Smooth muscle cell (in vitro differentiated cells): ENCODE data around the gene MZT2B. TPM values are rescaled to one million over a fixed set of nuclear protein-coding genes. Genes with fewer than 3 reads are reported as not detected.
"Not testable (repeated sequence)": the region's sequence is repeated elsewhere in the genome, so short reads cannot be mapped to it uniquely, and the experiment has no call there.

Experiments used
- DNase-seq: peaks from one replicate; lab custom pipeline; 2025; ENCODE audit not compliant: unreplicated experiment; lab: John Stamatoyannopoulos, UW
- H2AFZ ChIP-seq: fragments of 200-600 bp; sonication (generic); 2 replicates; pipeline ENCODE4 v1.6.0; 2016; ENCODE audit warnings: antibody characterized with exemption, low read depth, mild to moderate bottlenecking
- H3F3A ChIP-seq: fragments of 200-600 bp; sonication (generic); 2 replicates; pipeline ENCODE4 v1.6.0; 2017; ENCODE audit warnings: antibody characterized with exemption, low read depth
- H3K27ac ChIP-seq: fragments of 200-600 bp; sonication (generic); 2 replicates; pipeline ENCODE4 v1.5.1; 2016; ENCODE audit warnings: low read depth, mild to moderate bottlenecking
- H3K27me3 ChIP-seq: fragments of 200-600 bp; sonication (generic); 2 replicates; pipeline ENCODE4 v1.6.1; 2016; ENCODE audit warnings: low read depth, mild to moderate bottlenecking
- H3K36me3 ChIP-seq: fragments of 200-600 bp; sonication (generic); 2 replicates; pipeline ENCODE4 v1.5.1; 2016; ENCODE audit warnings: low read depth
- H3K4me1 ChIP-seq: fragments of 200-600 bp; sonication (generic); 2 replicates; pipeline ENCODE4 v1.5.1; 2016; ENCODE audit warnings: low read depth
- H3K4me2 ChIP-seq: fragments of 200-600 bp; sonication (generic); 2 replicates; pipeline ENCODE4 v1.6.0; 2016; ENCODE audit warnings: mild to moderate bottlenecking
- H3K4me3 ChIP-seq: fragments of 200-600 bp; sonication (generic); 2 replicates; pipeline ENCODE4 v1.5.1; 2016; ENCODE audit warnings: mild to moderate bottlenecking
- H3K79me2 ChIP-seq: fragments of 200-600 bp; sonication (generic); 2 replicates; pipeline ENCODE4 v1.6.0; 2016; ENCODE audit warnings: low read depth, mild to moderate bottlenecking
- H3K9ac ChIP-seq: fragments of 200-600 bp; sonication (generic); 2 replicates; pipeline ENCODE4 v1.6.0; 2016; ENCODE audit warnings: low read depth
- H3K9me3 ChIP-seq: fragments of 200-600 bp; sonication (generic); replicated peaks from 2 replicates; pipeline ENCODE4 v1.5.1; 2016; ENCODE audit warnings: low read depth
- H4K20me1 ChIP-seq: fragments of 200-600 bp; sonication (generic); 2 replicates; pipeline ENCODE4 v1.6.0; 2016; ENCODE audit warnings: low read depth
- WGBS: methylation state at CpG from one replicate; pipeline ENCODE4 v1.1.7; 2016; ENCODE audit warnings: low lambda C conversion rate; 5-methylcytosine and 5-hydroxymethylcytosine counted together
- polyA plus RNA-seq: library from polyadenylated mRNA; unstranded; fragments of >200 nt; fragmentation: Nextera tagmentation; extraction: Ambion mirVana; gene quantifications from 2 replicates; pipeline ENCODE4 v1.2.1, GENCODE V29; 2016
- total RNA-seq: library from RNA; depleted of rRNA; stranded (reverse); fragments of >200 nt; gene quantifications from 2 replicates; pipeline ENCODE4 v1.2.3, GENCODE V29; 2014

MZT2B gene
- total and polyA plus RNA-seq, 2 experiments from 2014 or later = 134 to 412 TPM

DNA sequence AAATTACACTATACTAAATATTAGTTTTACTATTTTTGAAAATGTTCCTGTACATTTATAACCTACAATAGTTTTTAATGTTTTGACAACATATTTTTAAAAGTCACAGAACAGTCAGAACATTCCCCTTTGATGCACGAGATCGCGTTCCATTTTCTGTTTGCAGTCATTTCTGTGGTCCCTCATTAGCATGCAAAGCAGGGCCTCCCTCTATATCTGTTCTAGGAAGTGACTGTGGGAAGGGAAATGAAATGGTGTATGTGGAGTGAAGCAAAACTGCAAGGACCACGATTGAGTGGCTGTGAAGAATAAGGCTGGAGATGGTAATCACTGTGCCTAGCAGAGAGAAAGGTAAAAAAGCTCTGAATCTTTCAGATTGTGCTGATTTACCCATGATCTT, 40.5 kb downstream of the MZT2B start:
- H3K9ac ChIP-seq, H3F3A ChIP-seq, H4K20me1 ChIP-seq, DNase-seq, H3K36me3 ChIP-seq, H3K27me3 ChIP-seq, H3K27ac ChIP-seq, H3K9me3 ChIP-seq, H3K79me2 ChIP-seq, H3K4me3 ChIP-seq, H3K4me2 ChIP-seq, H2AFZ ChIP-seq, H3K4me1 ChIP-seq: not testable (repeated sequence)
- WGBS = 64% methylated on average over 4 of the region's 4 CpGs

DNA sequence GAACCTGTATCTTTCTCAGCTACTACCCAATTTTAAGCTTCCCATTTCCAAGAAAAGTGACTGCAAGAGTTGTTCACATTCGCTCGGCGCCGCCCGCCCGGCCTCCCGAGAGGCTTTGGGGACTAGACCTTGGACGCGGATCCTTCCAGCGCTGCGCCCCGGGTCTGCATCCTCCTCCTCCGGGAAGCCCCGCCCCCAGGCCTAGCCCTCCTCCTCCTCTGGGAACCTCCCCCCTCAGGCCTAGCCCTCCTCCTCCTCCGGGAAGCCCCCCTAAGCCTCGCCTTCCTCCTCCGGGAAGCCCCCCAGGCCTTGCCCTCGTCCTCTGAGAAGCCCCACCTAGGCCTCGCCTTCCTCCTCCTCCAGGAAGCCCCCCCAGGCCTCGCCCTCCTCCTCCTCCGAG, 45.9 kb downstream of the MZT2B start:
- H3K4me2 ChIP-seq, H3F3A ChIP-seq, H3K4me3 ChIP-seq, H3K9ac ChIP-seq, H3K9me3 ChIP-seq, H2AFZ ChIP-seq, H3K27me3 ChIP-seq, H3K79me2 ChIP-seq, H4K20me1 ChIP-seq, H3K4me1 ChIP-seq, DNase-seq, H3K36me3 ChIP-seq, H3K27ac ChIP-seq: not testable (repeated sequence)
- 96% methylated on average over 7 of the region's 21 CpGs for WGBS

- H3K27me3 ChIP-seq, DNase-seq, H4K20me1 ChIP-seq, H2AFZ ChIP-seq, H3K4me2 ChIP-seq, H3F3A ChIP-seq, H3K27ac ChIP-seq, H3K4me3 ChIP-seq, H3K36me3 ChIP-seq, H3K79me2 ChIP-seq, H3K9ac ChIP-seq, H3K4me1 ChIP-seq, H3K9me3 ChIP-seq: not testable (repeated sequence)
- 96% methylated on average over 50 of the region's 69 CpGs for WGBS
Measured at GRCh38 chr2:130228467-130229160, 46.6 kb downstream of the MZT2B start.

DNA sequence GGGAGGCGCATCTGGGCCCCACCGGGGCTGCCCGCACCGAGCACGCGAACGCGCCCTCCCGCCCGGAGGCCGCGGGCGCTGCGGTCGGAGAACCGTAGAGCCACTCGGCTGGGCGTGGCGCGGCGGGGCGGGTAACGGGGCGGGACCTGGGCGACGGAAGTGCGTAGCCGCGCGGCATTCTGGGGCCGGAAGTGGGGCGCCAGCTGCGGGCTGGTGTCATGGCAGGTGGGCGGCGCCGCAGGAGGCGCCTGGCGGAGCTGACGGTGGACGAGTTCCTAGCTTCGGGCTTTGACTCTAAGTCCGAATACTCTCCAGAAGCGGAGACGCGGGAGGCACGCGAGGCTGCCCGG, 47.1 kb downstream of the MZT2B start:
- not testable (repeated sequence) for H3K9me3 ChIP-seq, H3K36me3 ChIP-seq, H3K4me3 ChIP-seq, H3K9ac ChIP-seq, H3K4me1 ChIP-seq, H3K27ac ChIP-seq, H4K20me1 ChIP-seq, H2AFZ ChIP-seq, H3K27me3 ChIP-seq, H3K4me2 ChIP-seq, H3F3A ChIP-seq, DNase-seq, H3K79me2 ChIP-seq
- 86% methylated on average over 15 of the region's 48 CpGs for WGBS

DNA sequence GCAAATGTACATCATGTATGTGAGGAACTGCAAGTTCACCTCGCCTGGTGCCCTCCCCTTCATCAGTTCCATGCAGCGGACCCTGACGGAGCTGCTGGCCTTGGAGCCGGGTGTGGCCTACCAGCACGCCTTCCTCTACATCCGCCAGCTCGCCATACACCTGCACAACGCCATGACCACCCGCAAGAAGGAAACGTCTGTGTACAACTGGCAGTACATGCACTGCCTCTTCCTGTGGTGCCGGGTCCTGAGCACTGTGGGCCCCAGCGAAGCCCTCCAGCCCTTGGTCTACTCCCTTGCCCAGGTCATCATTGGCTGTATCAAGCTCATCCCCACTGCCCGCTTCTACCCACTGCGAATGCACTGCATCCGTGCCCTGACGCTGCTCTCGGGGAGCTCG, 48.3 kb downstream of the MZT2B start:
- H3F3A ChIP-seq, H3K36me3 ChIP-seq, H3K27me3 ChIP-seq, H3K79me2 ChIP-seq, H3K4me3 ChIP-seq, H4K20me1 ChIP-seq, H2AFZ ChIP-seq, H3K9me3 ChIP-seq, H3K27ac ChIP-seq, H3K4me1 ChIP-seq, H3K4me2 ChIP-seq, DNase-seq, H3K9ac ChIP-seq: not testable (repeated sequence)
- WGBS = 92% methylated on average over 18 of the region's 18 CpGs

DNA sequence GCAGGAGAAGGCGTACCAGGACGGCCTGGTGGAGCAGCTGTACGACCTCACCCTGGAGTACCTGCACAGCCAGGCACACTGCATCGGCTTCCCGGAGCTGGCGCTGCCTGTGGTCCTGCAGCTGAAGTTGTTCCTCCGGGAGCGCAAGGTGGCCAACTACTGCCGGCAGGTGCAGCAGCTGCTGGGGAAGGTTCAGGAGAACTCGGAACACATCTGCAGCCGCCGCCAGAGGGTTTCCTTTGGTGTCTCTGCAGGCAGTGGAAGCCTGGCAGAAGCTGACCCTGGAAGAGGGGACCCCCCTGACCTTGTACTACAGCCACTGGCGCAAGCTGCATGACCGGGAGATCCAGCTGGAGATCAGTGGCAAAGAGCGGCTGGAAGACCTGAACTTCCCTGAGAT, 48.8 kb downstream of the MZT2B start:
- not testable (repeated sequence) for H3K36me3 ChIP-seq, H2AFZ ChIP-seq, H3K4me2 ChIP-seq, H3K27me3 ChIP-seq, DNase-seq, H4K20me1 ChIP-seq, H3K4me3 ChIP-seq, H3K27ac ChIP-seq, H3K9me3 ChIP-seq, H3K4me1 ChIP-seq, H3K79me2 ChIP-seq, H3K9ac ChIP-seq, H3F3A ChIP-seq
- 93% methylated on average over 15 of the region's 15 CpGs for WGBS
